AG09319 (cell line): Measurements from ENCODE around the gene KIAA1755.

Source experiments
- DNase-seq: peaks from one replicate; pipeline ENCODE4 v3.0.0-alpha.2; 2010; ENCODE audit warnings: low read depth; ENCODE audit errors: extremely low read depth
- TF ChIP-seq, protein P1 (sequence below): IDR thresholded peaks from 2 replicates; pipeline ENCODE4 v1.5.1; 2011; ENCODE audit warnings: low read depth, mild to moderate bottlenecking, inconsistent platforms, low read length, moderate library complexity

Gene KIAA1755

DNA sequence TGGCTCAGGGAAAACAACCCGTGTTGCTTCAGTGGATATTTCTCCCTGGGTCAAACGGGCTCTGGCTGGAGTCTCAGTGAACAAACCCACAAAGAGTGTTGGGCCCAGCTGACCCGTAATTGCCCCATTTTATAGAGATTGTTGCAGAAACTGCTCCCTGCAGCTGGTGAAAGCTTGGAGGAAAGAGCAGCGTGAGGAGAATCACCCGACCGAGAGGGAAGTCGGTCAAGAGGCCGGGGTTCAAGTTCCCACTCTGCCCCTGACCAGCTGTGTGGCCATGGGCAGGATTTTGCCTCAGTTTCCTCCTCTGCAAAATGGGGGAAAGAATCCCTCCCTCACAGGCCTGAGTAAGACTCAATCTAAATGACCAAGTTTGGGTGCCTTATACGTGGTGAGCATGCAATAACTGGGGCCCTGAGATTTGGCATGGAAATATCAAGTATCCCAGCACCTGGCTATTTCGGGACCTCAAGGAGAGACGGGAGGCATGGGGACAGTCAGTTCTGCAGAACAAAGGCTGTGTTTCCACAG lies 93.8 kb downstream of the KIAA1755 start:
- TF ChIP-seq, protein P1, sequence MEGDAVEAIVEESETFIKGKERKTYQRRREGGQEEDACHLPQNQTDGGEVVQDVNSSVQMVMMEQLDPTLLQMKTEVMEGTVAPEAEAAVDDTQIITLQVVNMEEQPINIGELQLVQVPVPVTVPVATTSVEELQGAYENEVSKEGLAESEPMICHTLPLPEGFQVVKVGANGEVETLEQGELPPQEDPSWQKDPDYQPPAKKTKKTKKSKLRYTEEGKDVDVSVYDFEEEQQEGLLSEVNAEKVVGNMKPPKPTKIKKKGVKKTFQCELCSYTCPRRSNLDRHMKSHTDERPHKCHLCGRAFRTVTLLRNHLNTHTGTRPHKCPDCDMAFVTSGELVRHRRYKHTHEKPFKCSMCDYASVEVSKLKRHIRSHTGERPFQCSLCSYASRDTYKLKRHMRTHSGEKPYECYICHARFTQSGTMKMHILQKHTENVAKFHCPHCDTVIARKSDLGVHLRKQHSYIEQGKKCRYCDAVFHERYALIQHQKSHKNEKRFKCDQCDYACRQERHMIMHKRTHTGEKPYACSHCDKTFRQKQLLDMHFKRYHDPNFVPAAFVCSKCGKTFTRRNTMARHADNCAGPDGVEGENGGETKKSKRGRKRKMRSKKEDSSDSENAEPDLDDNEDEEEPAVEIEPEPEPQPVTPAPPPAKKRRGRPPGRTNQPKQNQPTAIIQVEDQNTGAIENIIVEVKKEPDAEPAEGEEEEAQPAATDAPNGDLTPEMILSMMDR, result no peak

DNA sequence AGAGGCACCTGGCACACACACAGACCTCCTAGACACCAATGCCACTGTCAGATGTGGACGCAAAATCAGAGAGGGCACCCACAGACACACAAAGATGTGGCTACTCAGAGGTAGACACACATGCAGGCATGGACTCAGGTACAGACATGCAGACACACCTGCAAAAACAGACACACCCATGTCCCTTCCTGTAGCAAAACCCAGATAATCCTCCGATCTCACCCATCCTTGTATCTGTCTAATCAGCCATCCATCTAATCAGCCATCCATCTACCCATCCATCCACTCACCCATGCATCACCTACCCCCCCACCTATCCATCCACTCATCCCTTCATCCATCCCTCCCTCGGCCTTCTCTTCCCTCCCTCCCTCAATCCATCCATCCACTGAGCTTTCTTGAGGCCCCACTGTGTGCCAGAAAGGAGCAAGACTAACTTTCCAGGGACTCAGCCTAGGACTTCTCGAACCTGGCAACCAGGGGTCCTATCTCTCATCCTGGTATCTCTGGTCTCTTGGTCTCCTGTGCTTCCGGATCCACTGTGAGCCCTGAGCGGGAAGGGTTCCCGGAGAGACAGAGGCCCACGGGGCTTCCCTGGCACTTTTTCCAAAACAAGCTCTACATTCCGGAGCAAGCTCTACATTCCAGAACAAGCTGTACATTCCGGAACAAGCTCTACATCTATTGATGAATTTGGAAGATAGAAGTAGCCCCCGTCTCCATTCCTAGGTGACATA lies 94.4 kb downstream of the KIAA1755 start:
- no peak for DNase-seq
- TF ChIP-seq, protein P1, result no peak

More for the DNA sequence above, 93.8 kb downstream of the KIAA1755 start:
- no peak for DNase-seq

DNA sequence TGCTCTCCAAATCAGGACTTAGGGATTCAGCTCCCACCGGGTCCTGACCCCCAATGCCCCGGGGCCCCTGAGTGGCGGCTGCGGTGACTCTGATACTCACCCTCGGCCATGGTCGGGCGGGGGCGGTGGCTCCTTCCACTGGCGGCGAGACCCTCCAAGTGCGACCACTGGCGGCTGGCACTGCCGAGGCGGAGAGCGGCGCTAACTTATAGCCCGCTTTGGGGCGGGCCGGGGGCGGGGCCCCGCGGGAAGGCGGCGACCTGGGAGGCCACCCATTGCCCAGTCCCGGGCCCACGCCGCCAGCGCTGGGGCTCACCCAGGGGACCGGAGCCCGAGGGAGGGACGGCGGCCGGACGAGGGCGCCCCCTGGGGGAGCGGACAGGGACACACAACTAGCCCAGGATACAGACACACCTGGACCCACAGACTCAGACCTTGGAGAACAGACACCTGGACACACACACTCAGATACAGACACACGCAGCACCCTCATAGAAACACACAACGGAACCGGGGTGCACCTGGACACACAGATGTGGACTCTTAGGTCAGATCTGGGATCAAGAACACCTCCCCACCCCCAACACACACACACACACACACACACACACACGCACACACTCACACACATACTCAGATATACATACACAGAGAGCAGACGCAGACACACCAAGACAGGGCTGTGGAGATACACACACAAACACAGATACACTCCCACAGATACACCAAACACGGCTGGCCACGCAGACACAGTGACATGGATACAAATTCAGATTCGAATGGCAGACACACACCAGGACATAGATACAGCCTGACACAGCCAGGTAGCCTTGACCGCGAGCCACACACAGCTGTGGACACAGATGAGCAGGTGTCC lies 95.2 kb downstream of the KIAA1755 start, which contains the start of gene TGM2:
Gene TGM2, minus strand, starts transcription at position 182 of the 877 bp plus-strand sequence. Its CDS starts 72 bp downstream, at position 110.
- TF ChIP-seq, protein P1, result peak; percentile 73

DNA sequence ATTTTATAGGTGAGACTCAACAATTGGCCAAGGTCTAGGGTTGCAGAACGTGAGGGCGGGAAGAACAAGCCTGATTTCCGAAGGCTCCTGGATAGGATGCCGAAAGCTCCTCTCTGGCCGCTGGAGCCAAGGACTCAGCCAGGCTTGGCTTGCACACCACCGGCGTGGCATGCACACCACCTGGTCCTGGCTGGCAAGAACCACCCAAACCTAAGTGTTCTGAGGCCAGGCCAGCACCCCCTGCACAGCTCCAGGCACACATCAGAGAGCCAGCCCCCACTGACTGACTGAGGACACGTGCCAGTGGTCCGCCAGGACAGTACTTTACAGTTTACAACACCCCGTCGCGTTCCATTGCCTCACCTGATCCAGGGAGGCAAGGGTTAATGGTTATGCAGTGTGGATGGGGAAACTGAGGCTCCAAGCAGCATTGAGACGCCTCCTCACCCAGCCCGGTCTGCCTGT lies 95.9 kb downstream of the KIAA1755 start:
- no peak for DNase-seq
- TF ChIP-seq, protein P1, result no peak

More for the DNA sequence above, 95.2 kb downstream of the KIAA1755 start, which contains the start of gene TGM2:
- no peak for DNase-seq

DNA sequence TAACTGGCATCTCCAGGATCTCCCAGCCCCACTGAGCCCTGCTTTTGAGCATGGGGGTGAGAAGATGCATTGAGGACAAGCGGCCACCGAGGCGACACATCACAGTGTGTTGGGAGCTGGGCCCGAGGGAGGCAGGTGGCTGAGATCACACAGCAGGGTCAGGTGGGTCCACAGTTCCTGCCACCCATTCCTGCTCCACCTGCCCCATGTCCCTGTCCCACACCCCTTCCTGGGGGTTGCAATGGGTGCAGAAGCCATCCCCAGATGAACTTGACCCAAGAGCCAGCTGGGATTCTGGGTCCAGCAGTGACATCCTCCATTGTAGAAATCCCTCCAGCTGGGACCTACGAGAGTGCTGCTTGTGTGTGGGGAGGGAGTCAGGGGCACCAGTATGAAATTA lies 96.5 kb downstream of the KIAA1755 start:
- TF ChIP-seq, protein P1, result no peak
- DNase-seq, result no peak

DNA sequence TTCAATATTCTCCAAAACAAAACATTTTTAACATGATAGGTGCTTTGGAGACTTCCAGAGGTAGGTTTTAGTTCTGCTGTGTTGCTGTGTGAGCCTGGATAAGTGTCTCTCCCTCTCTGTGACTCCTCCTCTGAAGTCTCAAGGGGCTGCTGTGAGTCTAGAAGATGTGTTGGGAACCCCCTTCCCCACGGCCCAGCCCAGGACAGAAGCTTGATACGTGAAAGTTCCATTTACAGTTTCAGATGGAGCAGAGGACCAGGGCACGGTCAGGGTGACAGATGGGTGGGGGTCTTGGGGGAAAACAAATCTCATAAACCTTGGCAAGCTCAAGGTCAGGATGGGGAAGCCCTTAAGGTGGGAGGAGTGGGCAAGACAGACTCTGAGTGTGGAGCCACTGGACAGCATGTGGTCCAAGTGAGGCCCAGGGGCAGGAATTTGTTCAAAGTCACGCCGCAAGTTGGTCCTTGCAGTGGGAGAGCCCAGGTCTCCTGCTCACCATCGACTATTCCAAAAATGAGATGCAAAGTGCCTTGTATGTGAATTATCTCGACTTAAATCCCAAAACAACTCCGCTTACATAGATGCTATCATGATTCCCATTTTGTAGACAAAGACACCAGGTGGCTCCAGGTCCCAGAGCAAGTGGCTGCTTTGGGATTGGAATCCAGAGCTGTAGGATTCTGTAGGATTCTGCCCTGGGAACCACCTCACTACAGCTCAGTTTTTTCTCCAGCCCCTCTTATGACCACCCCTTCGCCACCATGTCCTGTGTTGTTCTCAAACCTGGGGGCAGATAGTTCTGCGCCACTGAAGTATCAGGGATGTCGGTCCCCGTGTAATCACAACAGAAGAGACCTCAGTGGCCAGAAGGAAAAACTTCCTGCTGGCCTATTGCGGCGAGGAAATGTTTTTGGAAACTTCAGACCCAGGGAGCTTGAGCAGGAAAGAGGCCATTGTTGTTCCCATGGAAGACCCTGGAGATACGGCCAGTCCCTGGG lies 97.4 kb downstream of the KIAA1755 start:
- no peak for DNase-seq
- TF ChIP-seq, protein P1, result no peak
